PFSK-1 (cell line): Measurements from ENCODE around the gene RGS3.

Experiments used
- SIN3A ChIP-seq: IDR thresholded peaks from 2 replicates; pipeline ENCODE4 v1.6.1; 2012; ENCODE audit warnings: mild to moderate bottlenecking, low read length, moderate library complexity, borderline replicate concordance; ENCODE audit not compliant: insufficient read depth
- TAF1 ChIP-seq: IDR thresholded peaks from 2 replicates; pipeline ENCODE4 v1.6.1; 2012; ENCODE audit warnings: low read length, control low read depth, borderline replicate concordance; ENCODE audit not compliant: insufficient read depth

- TF ChIP-seq TAF1 (no peak), SIN3A (no peak)
Measured at GRCh38 chr9:113501129-113501686, 37.7 kb downstream of the RGS3 start.
